Measurements from ENCODE around the gene ZNF609. TPM values are rescaled to one million over a fixed set of nuclear protein-coding genes. Genes with fewer than 3 reads are reported as not detected.
A peak's percentile ranks its signal among the peaks of the same experiment; 100 is the strongest.

The ZNF609 gene
- total and polyA plus RNA-seq, 2 of the 13 experiments (the other 11 are each of a cell fraction or from before 2014, with no cell fraction given), result 8.9 to 9.9 TPM

- TF ChIP-seq, protein P1, sequence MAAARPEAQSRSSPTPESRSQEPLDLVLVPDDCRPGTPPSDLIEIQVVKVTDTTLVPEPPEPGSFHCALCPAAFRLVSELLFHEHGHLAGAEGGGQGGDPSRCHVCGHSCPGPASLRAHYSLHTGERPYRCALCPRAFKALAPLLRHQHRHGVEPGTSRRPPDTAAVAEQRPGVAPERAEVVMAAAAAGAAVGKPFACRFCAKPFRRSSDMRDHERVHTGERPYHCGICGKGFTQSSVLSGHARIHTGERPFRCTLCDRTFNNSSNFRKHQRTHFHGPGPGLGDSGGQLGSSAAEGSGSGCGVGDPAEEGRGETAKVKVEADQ (CRISPR knock-in tag; IDR thresholded peaks at IDR 0.05; ENCODE audit: borderline replicate concordance), result no peak
- no peak for TF ChIP-seq BRD4 (CRISPR knock-in tag; IDR thresholded peaks at IDR 0.05)
- TF ChIP-seq NPAS2 (CRISPR knock-in tag; IDR thresholded peaks at IDR 0.05; ENCODE audit: borderline replicate concordance), result no peak
- TF ChIP-seq HDAC6 (IDR thresholded peaks at IDR 0.05; ENCODE audit: low read depth, low read length), result no peak
- TF ChIP-seq BRCA1 (CRISPR knock-in tag; IDR thresholded peaks at IDR 0.05), result no peak
- no peak for TF ChIP-seq RBFOX2 (IDR thresholded peaks at IDR 0.05; ENCODE audit: low read depth, low read length)
- peak; percentile 19; the same call in 1 of the 2 replicates for TF ChIP-seq ZNF331 (CRISPR knock-in tag; IDR thresholded peaks at IDR 0.05)
- TF ChIP-seq HBP1 (CRISPR knock-in tag; IDR thresholded peaks at IDR 0.05; ENCODE audit: low read depth), result no peak; the same call in 1 of the 2 replicates
- TF ChIP-seq, protein P2, sequence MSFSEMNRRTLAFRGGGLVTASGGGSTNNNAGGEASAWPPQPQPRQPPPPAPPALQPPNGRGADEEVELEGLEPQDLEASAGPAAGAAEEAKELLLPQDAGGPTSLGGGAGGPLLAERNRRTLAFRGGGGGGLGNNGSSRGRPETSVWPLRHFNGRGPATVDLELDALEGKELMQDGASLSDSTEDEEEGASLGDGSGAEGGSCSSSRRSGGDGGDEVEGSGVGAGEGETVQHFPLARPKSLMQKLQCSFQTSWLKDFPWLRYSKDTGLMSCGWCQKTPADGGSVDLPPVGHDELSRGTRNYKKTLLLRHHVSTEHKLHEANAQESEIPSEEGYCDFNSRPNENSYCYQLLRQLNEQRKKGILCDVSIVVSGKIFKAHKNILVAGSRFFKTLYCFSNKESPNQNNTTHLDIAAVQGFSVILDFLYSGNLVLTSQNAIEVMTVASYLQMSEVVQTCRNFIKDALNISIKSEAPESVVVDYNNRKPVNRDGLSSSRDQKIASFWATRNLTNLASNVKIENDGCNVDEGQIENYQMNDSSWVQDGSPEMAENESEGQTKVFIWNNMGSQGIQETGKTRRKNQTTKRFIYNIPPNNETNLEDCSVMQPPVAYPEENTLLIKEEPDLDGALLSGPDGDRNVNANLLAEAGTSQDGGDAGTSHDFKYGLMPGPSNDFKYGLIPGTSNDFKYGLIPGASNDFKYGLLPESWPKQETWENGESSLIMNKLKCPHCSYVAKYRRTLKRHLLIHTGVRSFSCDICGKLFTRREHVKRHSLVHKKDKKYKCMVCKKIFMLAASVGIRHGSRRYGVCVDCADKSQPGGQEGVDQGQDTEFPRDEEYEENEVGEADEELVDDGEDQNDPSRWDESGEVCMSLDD (CRISPR knock-in tag; IDR thresholded peaks at IDR 0.05; ENCODE audit: borderline replicate concordance), result 0 out of 2 replicates have a peak, but pooled peaks have one; percentile 40
- TF ChIP-seq HNRNPL (IDR thresholded peaks at IDR 0.05; ENCODE audit: low read depth, low read length), result no peak
- TF ChIP-seq DBP (CRISPR knock-in tag; IDR thresholded peaks at IDR 0.05; ENCODE audit: not compliant biosample characterization), result no peak
- TF ChIP-seq ZNF230 (CRISPR knock-in tag; IDR thresholded peaks at IDR 0.05), result no peak
- TF ChIP-seq ZSCAN21 (CRISPR knock-in tag; IDR thresholded peaks at IDR 0.05; ENCODE audit: borderline replicate concordance), result no peak
- peak; percentile 30; the same call in 1 of the 2 replicates for TF ChIP-seq FOXA1 (IDR thresholded peaks at IDR 0.05)
- peak; percentile 89 for TF ChIP-seq FOXA1 (CRISPR knock-in tag; IDR thresholded peaks at IDR 0.05)
- TF ChIP-seq, protein P3, sequence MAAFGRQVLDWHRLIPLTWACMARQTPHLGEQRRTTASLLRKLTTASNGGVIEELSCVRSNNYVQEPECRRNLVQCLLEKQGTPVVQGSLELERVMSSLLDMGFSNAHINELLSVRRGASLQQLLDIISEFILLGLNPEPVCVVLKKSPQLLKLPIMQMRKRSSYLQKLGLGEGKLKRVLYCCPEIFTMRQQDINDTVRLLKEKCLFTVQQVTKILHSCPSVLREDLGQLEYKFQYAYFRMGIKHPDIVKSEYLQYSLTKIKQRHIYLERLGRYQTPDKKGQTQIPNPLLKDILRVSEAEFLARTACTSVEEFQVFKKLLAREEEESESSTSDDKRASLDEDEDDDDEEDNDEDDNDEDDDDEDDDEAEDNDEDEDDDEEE (CRISPR knock-in tag; IDR thresholded peaks at IDR 0.05), result no peak
- no peak for TF ChIP-seq KDM4B (CRISPR knock-in tag; IDR thresholded peaks at IDR 0.05)
- no peak for TF ChIP-seq KMT2A (CRISPR knock-in tag; IDR thresholded peaks at IDR 0.05)
- TF ChIP-seq HES4 (CRISPR knock-in tag; IDR thresholded peaks at IDR 0.05; ENCODE audit: borderline replicate concordance), result no peak
- TF ChIP-seq MAFG (CRISPR knock-in tag; IDR thresholded peaks at IDR 0.05), result no peak
- TF ChIP-seq ZNF256 (CRISPR knock-in tag; conservative IDR thresholded peaks at IDR 0.05), result no peak
- TF ChIP-seq ZFP1 (CRISPR knock-in tag; IDR thresholded peaks at IDR 0.05), result no peak
- no peak; the same call in 1 of the 2 replicates for TF ChIP-seq ZNF441 (CRISPR knock-in tag; IDR thresholded peaks at IDR 0.05; ENCODE audit: borderline replicate concordance)
- no peak for TF ChIP-seq EHMT2 (IDR thresholded peaks at IDR 0.05; ENCODE audit: borderline replicate concordance, low read depth, low read length)
Observed at GRCh38 chr15:64651601-64652191, 191.3 kb downstream of the ZNF609 start (continued).
